ENCODE results near the gene BMPR1B. TPM values are rescaled to one million over a fixed set of nuclear protein-coding genes. Genes with fewer than 3 reads are reported as not detected.

BMPR1B gene
- total and polyA plus RNA-seq, 2 of the 8 experiments (the other 6 are each of a cell fraction or from before 2014, with no cell fraction given): 0.14 to 1.1 TPM

- Histone ChIP-seq H3K18ac (ENCODE audit: extremely low read depth, low read length) (no peak overlapping the region), H4K20me1 (replicated peaks in 1 of 2; ENCODE audit: control insufficient read depth in 1 of 2, insufficient read depth in 2 of 2, low read length in 2 of 2) (no peaks in the 10 kb centered on the region), H3K4ac (replicated peaks; ENCODE audit: insufficient read length, low read depth, low read length) (no peak overlapping the region), H3K79me2 (ENCODE audit: control insufficient read depth in 1 of 2, insufficient read depth in 2 of 2, low read length in 2 of 2) (no peaks in the 10 kb centered on the region), H4K91ac (replicated peaks; ENCODE audit: insufficient read length, low read length) (no peak overlapping the region), H2BK5ac (ENCODE audit: low read depth, low read length) (no peak overlapping the region), H2BK120ac (replicated peaks; ENCODE audit: low read depth, low read length) (no peak overlapping the region), H3K14ac (ENCODE audit: insufficient read length) (no peak overlapping the region), H3K23me2 (ENCODE audit: low read depth, low read length) (no peaks in the 10 kb centered on the region), H3K9ac (replicated peaks in 1 of 4; ENCODE audit: extremely low read depth in 1 of 4, low read depth in 3 of 4, low read length in 3 of 4) (no peak overlapping the region), H3K9me3 (ENCODE audit: insufficient read depth in 2 of 2, low read depth in 1 of 2, low read length in 1 of 2) (no peaks in the 10 kb centered on the region), H2BK12ac (ENCODE audit: low read depth, low read length) (no peak overlapping the region), H3K4me1 (replicated peaks in 1 of 4; ENCODE audit: control insufficient read depth in 3 of 4, insufficient read depth in 4 of 4, low read length in 3 of 4) (no peaks in the 10 kb centered on the region), H3K79me1 (ENCODE audit: low read depth, low read length) (no peaks in the 10 kb centered on the region), H2BK20ac (ENCODE audit: low read length) (no peak overlapping the region), H3K27ac (ENCODE audit: low read depth, low read length) (no peak overlapping the region), H2BK15ac (ENCODE audit: low read length) (no peak overlapping the region), H4K5ac (ENCODE audit: insufficient read length, low read depth, low read length) (no peak overlapping the region), H3K56ac (replicated peaks; ENCODE audit: insufficient read length, low read depth, low read length) (no peak overlapping the region), H2AK5ac (ENCODE audit: low read depth, low read length) (no peak overlapping the region), H4K8ac (ENCODE audit: extremely low read depth, insufficient read depth, low read length) (no peak overlapping the region), H3K4me2 (ENCODE audit: insufficient read depth in 1 of 2, low read depth in 2 of 2, low read length in 2 of 2) (no peak overlapping the region), H3K36me3 (ENCODE audit: control insufficient read depth in 2 of 4, insufficient read depth in 4 of 4, low read length in 3 of 4) (no peaks in the 10 kb centered on the region), H3K27me3 (replicated peaks in 1 of 4; ENCODE audit: control insufficient read depth in 3 of 4, extremely low read depth in 1 of 4, insufficient read depth in 3 of 4, low read length in 3 of 4) (no peaks in the 10 kb centered on the region), H2AFZ (ENCODE audit: low read length) (no peak overlapping the region), H3K4me3 (ENCODE audit: extremely low read depth in 1 of 4, insufficient read depth in 2 of 4, low read depth in 3 of 4, low read length in 4 of 4) (no peak overlapping the region), H3K23ac (ENCODE audit: insufficient read length) (no peak overlapping the region)
- FAIRE-seq (no peak), DNase-seq (ENCODE audit: low read depth in 1 of 2, low spot score in 2 of 2) (no peak)
- WGBS, 2 experiments (ENCODE audit: extremely low coverage in 1 of 2, insufficient coverage in 1 of 2, insufficient read length in 1 of 2, insufficient replicate concordance in 2 of 2, low coverage in 1 of 2, low lambda C conversion rate in 2 of 2, missing lambda C conversion rate in 1 of 2): 95% methylated on average over 3 of the region's 3 CpGs; no CpG with 5 or more reads in 1 of the 2 experiments
- POLR2A ChIA-PET (ENCODE audit: partially characterized antibody): no interaction called here
- CTCF ChIA-PET (ENCODE audit: partially characterized antibody): interaction anchor here (0.6 to 0.7 kb wide), 2 partner anchors 350 to 736 kb away, joined by 3 read pairs; no protein-coding TSS in a partner anchor
- TF ChIP-seq CHD1 (IDR thresholded peaks at IDR 0.05; ENCODE audit: low read depth, low read length) (no peak), SAP30 (IDR thresholded peaks at IDR 0.05; ENCODE audit: insufficient read depth, insufficient replicate concordance, low read length) (no peak), RFX5 (IDR thresholded peaks at IDR 0.05; ENCODE audit: borderline replicate concordance, low read depth, low read length) (no peak), PHF8 (conservative IDR thresholded peaks at IDR 0.05; ENCODE audit: low read depth, low read length) (no peak), TEAD4 (IDR thresholded peaks at IDR 0.05; ENCODE audit: low read depth, low read length) (no peak), ATF3 (IDR thresholded peaks at IDR 0.05; ENCODE audit: insufficient read depth, low read depth, low read length) (no peak), HDAC2 (IDR thresholded peaks at IDR 0.05; ENCODE audit: borderline replicate concordance in 1 of 2, low read depth in 2 of 2, low read length in 2 of 2) (no peak), HDAC6 (IDR thresholded peaks at IDR 0.05; ENCODE audit: low read depth, low read length) (no peak), SRF (IDR thresholded peaks at IDR 0.05; ENCODE audit: low read depth, low read length) (no peak), BRCA1 (IDR thresholded peaks at IDR 0.05; ENCODE audit: low read depth, low read length) (no peak)
These were observed 314.1 kb downstream of the BMPR1B start for GRCh38 chr4:95071851-95072250.

Measured in H1 (cell line).